SKM-1 treated with dmso at 0.1 percent for 144 hours (cell line): ENCODE data around the gene HERPUD1.

Experiments used
- DNase-seq: peaks from one replicate; lab custom pipeline; 2025; ENCODE audit not compliant: unreplicated experiment; lab: John Stamatoyannopoulos, UW

HERPUD1 gene

GRCh38 chr16:56910654-56911539 is 21.0 kb upstream of the HERPUD1 start:
- DNase-seq = peak; percentile 93

GRCh38 chr16:56911771-56912571 is 20.0 kb upstream of the HERPUD1 start:
- peak; percentile 80 for DNase-seq

GRCh38 chr16:56912746-56913708 is 18.9 kb upstream of the HERPUD1 start:
- no peak for DNase-seq

- DNase-seq = no peak
Observed at GRCh38 chr16:56914896-56915295, 17.0 kb upstream of the HERPUD1 start.

- DNase-seq = no peak
Observed at GRCh38 chr16:56915336-56916119, 16.4 kb upstream of the HERPUD1 start.

GRCh38 chr16:56916571-56917403 is 15.2 kb upstream of the HERPUD1 start:
- no peak for DNase-seq

- no peak for DNase-seq
Observed at GRCh38 chr16:56918467-56919012, 13.4 kb upstream of the HERPUD1 start.

- DNase-seq = no peak
Observed at GRCh38 chr16:56919099-56919800, 12.7 kb upstream of the HERPUD1 start.

GRCh38 chr16:56921571-56921970 is 10.4 kb upstream of the HERPUD1 start:
- DNase-seq = no peak

GRCh38 chr16:56923481-56924091 is 8.4 kb upstream of the HERPUD1 start:
- DNase-seq = no peak

- no peak for DNase-seq
Observed at GRCh38 chr16:56927471-56927870, 4.5 kb upstream of the HERPUD1 start.

- no peak for DNase-seq
Observed at GRCh38 chr16:56929639-56930038, 2.3 kb upstream of the HERPUD1 start.

GRCh38 chr16:56930486-56931270 is 1.3 kb upstream of the HERPUD1 start:
- no peak for DNase-seq

- peak; percentile 72 for DNase-seq
Observed at GRCh38 chr16:56931271-56931891, 561 bp upstream of the HERPUD1 start.

- DNase-seq = peak; percentile 60
Observed at GRCh38 chr16:56932721-56933619, 1.0 kb downstream of the HERPUD1 start.
